WI38 (cell line): ENCODE measurements around the gene UNC93B1.

Experiments
- H3K4me3 ChIP-seq: 2 replicates; pipeline ENCODE4 v1.5.1; 2011; ENCODE audit warnings: low read depth, mild to moderate bottlenecking, control low read depth, low read length
- CTCF ChIP-seq: IDR thresholded peaks from 2 replicates; pipeline ENCODE4 v1.5.1; 2012; ENCODE audit warnings: low read depth, mild to moderate bottlenecking, control low read depth, low read length

The UNC93B1 gene

GRCh38 chr11:68042219-68043028 lies 38.5 kb upstream of the UNC93B1 start:
- no peak overlapping the region for H3K4me3 ChIP-seq
- no peak for TF ChIP-seq CTCF

- no peak overlapping the region for H3K4me3 ChIP-seq
- no peak for TF ChIP-seq CTCF
These were observed 37.8 kb upstream of the UNC93B1 start for GRCh38 chr11:68041617-68042218.

DNA sequence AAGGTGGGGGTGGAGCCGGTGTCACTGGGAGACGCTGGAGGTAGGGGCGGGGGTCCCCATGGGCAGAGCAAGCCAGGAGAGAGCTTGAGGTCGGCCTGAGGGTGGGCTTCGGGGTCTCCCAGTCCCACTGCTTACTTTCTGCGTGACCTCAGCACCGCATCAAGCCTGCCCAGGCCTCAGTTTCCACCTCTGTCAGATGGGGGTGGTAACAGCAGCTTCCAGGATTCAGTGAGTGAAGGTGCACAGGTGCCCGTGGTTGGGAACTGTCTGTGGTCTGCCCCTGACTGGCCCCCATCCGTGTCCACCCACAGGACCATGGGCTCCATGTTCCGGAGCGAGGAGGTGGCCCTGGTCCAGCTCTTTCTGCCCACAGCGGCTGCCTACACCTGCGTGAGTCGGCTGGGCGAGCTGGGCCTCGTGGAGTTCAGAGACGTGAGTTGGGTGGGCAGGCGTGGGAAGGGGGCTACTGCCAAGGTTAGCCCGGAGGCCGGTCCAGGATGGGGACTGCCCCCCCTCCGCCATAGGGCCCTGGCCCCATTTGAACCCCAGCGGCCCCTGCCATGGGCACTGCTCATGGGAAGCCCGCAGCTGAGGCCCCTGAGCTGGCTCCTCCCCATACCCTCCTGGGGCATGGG lies 37.2 kb upstream of the UNC93B1 start:
- TF ChIP-seq CTCF: no peak
- peak overlapping the region; percentile 68 for H3K4me3 ChIP-seq

DNA sequence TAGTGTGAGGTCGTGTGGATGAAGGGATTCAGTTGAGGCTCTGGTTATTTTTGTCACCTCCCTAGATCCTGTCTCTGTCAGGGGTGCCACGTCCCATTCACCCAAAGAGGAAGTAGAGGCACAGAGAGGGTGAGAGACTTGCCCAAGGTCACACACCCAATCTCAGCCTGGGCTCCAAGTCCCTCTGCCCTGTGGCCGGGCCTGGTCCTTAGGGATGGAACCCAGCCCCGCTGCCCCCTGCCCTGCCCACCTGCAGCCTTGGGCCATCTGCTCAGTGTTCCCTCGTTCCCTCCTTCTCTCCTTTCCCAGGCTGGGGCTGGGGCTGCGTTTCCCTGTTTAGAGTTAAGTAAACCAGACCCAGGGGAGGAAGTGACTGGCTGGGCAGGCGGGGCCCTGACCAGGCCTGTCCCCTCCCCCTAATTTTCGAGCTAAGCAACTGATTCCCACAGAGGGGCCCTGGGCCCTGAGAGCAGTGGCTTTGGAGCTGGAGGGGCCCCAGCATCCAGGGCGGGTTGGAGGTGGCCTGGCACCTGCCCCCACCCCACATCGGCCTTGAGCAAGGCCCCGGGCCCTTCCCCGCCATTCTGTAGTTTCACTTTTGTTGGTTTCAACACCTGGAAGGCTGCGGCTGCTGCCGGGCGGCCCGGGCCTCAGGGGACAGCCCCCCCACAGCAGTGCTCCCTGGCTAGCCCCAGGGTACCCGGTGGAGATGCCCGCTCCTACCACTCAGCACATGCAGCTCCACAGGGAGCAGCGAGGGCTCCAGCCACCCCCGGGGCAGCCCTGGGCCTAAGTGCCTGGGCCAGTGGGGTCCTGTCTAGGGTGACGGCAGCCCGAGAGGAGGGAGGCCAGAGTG lies 36.4 kb upstream of the UNC93B1 start:
- peak overlapping the region; percentile 68 for H3K4me3 ChIP-seq
- no peak for TF ChIP-seq CTCF

DNA sequence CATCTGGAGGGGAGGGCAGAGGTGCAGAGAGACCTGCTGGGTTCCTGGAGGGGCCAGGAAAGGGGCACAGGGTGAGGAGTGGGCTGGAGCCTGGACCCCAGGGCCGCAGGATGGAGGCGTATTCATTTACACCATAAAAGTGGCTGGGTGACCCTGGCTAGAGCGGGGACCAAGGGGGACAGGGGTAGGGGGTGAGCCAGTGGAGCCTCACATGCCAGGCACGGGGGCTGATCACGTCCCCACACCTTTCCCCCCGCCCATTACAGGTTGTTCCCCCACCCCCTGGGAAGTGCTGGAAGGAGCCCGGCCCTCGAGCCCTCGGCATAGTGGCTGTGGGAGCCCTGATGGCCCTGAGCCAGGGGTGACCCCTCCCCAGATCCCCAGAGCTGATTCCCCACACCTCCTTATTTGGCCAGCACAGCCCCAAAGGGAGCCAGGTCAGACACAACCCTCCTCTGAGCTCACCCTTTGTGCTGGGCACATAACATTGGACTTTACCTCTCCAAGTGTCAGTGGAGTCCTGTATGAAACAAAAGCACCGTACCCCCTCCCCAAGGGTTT lies 35.7 kb upstream of the UNC93B1 start:
- peak overlapping the region; percentile 68 for H3K4me3 ChIP-seq
- no peak for TF ChIP-seq CTCF

GRCh38 chr11:68038718-68039525 lies 35.0 kb upstream of the UNC93B1 start, which contains the start of gene TCIRG1:
Gene TCIRG1, plus strand, starts transcription at chr11:68039025. Its CDS starts 2,247 bp downstream, at chr11:68041272.
- TF ChIP-seq CTCF: no peak
- H3K4me3 ChIP-seq: peak within 1 kb of the TSS; percentile 68
